Liver (tissue), 3 donors: Measurements from ENCODE around the gene GRID1.

Experiments used
- RAD21 ChIP-seq, 2 donors: IDR thresholded peaks; 2 replicates each; pipeline ENCODE4 v1.6.1; 2016; ENCODE audit warnings: antibody characterized with exemption in 2 of 2, mild to moderate bottlenecking in 2 of 2
- TAF1 ChIP-seq: conservative IDR thresholded peaks from 2 replicates; pipeline ENCODE4 v1.6.1; 2016; ENCODE audit warnings: antibody characterized with exemption, mild to moderate bottlenecking
- TF ChIP-seq, protein P1 (sequence below): fragments of 150-350 bp; IDR thresholded peaks from 2 replicates; pipeline ENCODE4 v1.5.1; 2017; ENCODE audit warnings: improper control_type of control experiment, low read depth, low read length; ENCODE audit not compliant: missing input control
- TF ChIP-seq, protein P2 (sequence below): IDR thresholded peaks from 2 replicates; pipeline ENCODE4 v1.6.1; 2016; ENCODE audit warnings: antibody characterized with exemption, mild to moderate bottlenecking
- donor health status: healthy.
- donor health status: healthy.

DNA sequence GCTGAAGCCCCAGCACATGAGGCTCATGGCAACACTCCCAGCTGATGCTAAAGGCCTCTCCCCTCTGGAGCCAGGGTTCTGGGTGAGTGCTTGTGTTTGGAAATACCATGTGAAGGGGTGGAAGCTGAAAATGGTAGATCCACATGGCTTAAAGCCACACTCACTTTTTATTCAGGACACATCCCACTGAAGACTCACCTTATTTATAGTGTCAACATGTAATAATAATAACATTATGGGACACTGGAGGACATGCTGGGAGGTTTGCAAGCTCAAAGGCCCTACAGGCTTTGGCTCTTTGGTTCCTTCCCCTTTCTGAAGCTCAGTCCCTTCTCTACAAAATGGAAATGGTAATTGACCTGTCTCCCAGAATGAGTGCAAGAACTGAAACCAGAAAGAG lies 318.0 kb downstream of the GRID1 start:
- TF ChIP-seq, protein P1, sequence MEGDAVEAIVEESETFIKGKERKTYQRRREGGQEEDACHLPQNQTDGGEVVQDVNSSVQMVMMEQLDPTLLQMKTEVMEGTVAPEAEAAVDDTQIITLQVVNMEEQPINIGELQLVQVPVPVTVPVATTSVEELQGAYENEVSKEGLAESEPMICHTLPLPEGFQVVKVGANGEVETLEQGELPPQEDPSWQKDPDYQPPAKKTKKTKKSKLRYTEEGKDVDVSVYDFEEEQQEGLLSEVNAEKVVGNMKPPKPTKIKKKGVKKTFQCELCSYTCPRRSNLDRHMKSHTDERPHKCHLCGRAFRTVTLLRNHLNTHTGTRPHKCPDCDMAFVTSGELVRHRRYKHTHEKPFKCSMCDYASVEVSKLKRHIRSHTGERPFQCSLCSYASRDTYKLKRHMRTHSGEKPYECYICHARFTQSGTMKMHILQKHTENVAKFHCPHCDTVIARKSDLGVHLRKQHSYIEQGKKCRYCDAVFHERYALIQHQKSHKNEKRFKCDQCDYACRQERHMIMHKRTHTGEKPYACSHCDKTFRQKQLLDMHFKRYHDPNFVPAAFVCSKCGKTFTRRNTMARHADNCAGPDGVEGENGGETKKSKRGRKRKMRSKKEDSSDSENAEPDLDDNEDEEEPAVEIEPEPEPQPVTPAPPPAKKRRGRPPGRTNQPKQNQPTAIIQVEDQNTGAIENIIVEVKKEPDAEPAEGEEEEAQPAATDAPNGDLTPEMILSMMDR, result no peak
- TF ChIP-seq RAD21 (IDR thresholded peaks at IDR 0.05), result no peak
- TF ChIP-seq TAF1, result no peak
- TF ChIP-seq, protein P2, sequence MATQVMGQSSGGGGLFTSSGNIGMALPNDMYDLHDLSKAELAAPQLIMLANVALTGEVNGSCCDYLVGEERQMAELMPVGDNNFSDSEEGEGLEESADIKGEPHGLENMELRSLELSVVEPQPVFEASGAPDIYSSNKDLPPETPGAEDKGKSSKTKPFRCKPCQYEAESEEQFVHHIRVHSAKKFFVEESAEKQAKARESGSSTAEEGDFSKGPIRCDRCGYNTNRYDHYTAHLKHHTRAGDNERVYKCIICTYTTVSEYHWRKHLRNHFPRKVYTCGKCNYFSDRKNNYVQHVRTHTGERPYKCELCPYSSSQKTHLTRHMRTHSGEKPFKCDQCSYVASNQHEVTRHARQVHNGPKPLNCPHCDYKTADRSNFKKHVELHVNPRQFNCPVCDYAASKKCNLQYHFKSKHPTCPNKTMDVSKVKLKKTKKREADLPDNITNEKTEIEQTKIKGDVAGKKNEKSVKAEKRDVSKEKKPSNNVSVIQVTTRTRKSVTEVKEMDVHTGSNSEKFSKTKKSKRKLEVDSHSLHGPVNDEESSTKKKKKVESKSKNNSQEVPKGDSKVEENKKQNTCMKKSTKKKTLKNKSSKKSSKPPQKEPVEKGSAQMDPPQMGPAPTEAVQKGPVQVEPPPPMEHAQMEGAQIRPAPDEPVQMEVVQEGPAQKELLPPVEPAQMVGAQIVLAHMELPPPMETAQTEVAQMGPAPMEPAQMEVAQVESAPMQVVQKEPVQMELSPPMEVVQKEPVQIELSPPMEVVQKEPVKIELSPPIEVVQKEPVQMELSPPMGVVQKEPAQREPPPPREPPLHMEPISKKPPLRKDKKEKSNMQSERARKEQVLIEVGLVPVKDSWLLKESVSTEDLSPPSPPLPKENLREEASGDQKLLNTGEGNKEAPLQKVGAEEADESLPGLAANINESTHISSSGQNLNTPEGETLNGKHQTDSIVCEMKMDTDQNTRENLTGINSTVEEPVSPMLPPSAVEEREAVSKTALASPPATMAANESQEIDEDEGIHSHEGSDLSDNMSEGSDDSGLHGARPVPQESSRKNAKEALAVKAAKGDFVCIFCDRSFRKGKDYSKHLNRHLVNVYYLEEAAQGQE, result no peak
